HG03135 (cell line): ENCODE data around the gene TSC22D4.
"Not testable (repeated sequence)": the region's sequence is repeated elsewhere in the genome, so short reads cannot be mapped to it uniquely, and the experiment has no call there.

ENCODE experiments used
- ATAC-seq: cut with Tn5 transposase; IDR thresholded peaks from one replicate; pipeline ENCODE4 v1.9.1; 2021; ENCODE audit warnings: mild to moderate bottlenecking, moderate library complexity; ENCODE audit not compliant: unreplicated experiment

Gene TSC22D4

GRCh38 chr7:100447363-100447762 lies 31.7 kb downstream of the TSC22D4 start:
- not testable (repeated sequence) for ATAC-seq

- ATAC-seq: no peak
Measured at GRCh38 chr7:100446040-100446439, 33.0 kb downstream of the TSC22D4 start.

DNA sequence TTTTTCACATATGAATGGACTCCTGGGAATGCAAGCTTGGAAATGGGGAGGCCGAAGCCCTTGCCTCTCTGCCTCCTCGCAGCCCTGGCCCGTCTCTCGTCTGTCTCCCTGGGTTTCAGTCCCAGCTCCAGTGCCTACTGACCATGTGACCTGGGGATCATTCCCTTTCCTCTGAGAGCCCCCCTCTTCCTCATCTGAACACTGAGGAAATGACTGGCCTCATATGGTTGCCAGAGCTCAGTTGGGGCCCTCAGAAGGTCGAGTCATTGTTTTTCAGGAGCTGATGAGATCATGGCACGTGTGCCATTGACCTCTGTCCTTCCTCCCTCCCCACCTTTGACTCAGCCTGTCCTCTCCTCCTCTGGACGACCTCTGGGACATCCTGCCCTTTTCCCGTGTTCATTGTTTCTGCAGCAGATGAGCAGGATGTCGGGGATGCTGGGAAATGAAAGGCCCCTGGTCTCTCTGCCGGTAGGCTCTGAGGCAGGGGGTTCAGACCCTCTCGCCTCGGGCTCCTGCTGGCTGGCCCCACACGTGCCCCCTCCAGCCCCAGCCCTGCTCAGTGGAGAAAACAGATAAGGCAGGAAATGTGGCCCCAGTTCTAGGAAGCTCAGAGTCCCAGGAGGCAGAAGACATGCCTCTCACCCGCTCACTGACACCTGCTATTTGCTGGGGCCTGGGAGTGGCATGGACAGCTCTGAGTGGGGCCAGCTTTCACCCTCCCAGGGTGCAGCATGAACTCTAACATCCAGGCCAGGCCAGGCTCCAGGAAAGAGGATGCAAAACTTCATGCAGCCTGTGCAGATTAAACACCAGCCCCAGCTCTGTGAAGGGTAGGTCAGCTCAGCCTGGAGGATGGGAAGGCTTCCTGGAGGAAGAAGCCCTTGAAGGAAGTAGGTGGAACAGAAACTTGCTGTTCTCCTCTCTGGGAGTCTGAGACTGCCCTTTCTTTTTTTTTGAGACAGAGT lies 34.4 kb downstream of the TSC22D4 start:
- ATAC-seq: no peak

- no peak for ATAC-seq
Measured at GRCh38 chr7:100443096-100443840, 35.7 kb downstream of the TSC22D4 start.

GRCh38 chr7:100441641-100442535 lies 37.1 kb downstream of the TSC22D4 start:
- no peak for ATAC-seq

DNA sequence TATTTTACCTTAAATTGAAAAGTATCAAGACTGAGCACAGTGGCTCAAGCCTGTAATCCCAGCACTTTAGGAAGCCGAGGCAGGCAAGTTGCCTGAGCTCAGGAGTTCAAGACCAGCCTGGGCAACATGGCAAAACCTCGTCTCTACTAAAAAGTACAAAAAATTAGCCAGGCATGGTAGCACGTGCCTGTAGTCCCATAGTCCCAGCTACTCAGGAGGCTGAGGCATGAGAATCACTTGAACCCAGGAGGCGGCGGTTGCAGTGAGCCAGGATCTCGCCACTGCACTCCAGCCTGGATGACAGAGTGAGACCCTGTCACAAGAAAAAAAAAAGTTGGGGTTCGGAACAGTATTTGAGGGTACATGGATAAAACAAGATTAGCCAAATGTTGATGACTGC lies 39.8 kb downstream of the TSC22D4 start:
- ATAC-seq: not testable (repeated sequence)

DNA sequence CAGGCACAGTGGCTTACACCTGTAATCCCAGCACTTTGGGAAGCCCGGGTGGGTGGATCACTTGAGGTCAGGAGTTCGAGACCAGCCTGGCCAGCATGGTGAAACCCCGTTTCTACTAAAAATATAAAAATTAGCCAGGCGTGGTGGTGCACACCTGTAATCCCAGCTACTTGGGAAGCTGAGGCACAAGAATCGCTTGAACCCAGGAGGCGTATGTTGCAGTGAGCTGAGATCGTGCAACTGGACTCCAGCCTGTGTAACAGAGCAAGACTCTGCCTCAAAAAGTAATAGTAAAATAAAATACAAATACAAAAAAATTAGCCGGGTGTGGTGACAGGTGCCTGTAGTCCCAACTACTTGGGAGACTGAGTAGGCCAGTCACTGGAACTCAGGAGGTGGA lies 40.3 kb downstream of the TSC22D4 start:
- not testable (repeated sequence) for ATAC-seq

DNA sequence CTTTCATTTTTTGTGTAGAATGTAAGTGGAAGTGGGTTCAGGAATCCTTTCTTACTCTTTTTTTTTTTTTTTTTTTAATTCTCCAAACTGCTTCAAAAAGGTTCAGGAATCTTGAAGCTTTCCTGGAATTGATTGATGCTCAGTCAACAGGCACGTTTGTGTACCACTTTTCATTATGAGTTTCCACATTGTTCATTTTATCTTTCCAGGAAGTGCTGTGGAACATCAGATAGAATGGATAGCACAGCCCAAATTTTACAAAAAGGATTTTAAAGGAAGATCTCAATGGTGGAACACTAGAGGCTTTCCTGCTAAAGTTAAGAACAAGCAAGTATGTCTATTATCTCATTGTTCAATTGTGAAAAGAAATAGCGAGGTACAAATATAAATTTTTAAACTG lies 40.8 kb downstream of the TSC22D4 start:
- no peak for ATAC-seq

DNA sequence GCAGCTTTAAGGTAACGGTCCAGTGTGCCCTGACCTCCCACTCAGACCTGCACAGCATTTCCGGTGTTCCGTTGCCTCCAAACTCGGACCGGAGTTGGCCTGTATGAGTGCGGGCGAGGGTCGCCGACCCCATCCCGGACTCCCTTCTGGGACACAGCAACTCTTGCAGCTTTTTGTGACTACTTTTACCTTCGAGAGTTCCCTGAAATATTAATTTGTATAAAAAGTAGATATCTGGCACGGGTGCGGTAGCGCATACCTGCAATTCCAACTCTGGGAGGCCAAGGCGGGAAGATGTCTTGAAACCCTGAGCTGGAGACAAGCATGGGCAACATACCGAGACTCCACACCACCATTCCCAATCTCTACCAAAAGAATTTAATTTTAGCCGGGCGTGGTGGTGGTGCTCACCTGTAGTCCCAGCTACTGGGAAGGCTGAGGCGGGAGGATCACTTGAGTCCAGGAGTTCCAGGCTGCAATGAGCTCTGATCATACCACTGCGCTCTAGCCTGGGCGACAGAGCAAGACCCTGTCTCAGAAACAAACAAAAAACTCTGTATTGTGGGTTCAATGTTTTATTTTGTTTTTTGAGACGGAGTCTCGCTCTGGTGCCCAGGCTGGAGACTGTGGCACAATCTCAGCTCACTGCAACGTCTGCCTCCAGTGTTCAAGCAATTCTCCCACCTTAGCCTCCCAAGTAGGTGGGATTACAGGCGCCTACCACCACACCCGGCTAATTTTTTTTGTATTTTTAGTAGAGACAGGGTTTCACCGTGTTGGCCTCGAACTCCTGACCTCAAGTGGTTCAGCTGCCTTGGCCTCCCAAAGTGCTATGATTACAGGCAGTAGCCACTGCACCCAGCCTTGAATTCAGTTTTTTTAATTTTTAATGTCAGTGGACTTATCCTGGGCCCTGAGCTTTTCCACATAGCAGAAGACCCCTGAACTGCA lies 41.6 kb downstream of the TSC22D4 start:
- no peak for ATAC-seq

GRCh38 chr7:100435401-100436304 lies 43.4 kb downstream of the TSC22D4 start:
- ATAC-seq: peak; percentile 28

GRCh38 chr7:100434297-100435144 lies 44.5 kb downstream of the TSC22D4 start:
- ATAC-seq: no peak

DNA sequence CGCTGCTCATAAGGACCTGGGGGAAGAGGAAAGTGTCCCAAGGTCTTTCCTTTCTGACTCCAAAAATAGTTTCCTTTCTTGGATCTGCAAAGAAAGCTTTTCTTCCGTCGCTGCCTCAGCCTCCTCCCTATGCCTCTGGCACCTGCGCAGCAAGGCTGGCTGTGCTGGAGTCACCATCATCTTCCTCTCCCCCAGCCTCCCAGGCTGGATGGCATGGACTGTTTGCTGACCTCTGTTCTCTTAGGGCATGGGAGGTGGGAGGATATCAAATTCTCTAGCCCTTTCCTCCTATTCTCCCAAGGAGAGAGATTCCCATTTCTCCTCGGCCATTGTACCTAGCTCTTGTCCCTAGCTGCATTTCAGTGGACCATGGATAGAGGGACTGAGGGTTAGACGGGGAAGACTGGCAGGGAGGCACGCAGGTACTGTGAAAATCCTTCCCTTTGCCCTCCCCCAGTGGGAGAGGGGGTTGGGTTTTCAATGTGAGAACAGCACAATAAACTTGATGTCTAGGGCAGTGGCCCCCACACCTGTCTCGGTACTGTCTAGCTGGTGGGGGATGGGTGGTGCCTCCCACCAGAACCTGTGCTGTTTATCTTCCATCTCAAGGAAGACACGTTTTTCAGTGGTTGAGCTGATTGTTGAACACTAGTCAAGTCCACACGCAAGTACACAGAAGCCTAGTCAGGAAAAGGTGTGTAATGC lies 45.3 kb downstream of the TSC22D4 start:
- ATAC-seq: no peak

- ATAC-seq: no peak
Measured at GRCh38 chr7:100433276-100433591, 45.8 kb downstream of the TSC22D4 start.

GRCh38 chr7:100432621-100433275 lies 46.3 kb downstream of the TSC22D4 start:
- ATAC-seq: no peak

GRCh38 chr7:100432053-100432452 lies 47.0 kb downstream of the TSC22D4 start:
- no peak for ATAC-seq

- ATAC-seq: no peak
Measured at GRCh38 chr7:100431286-100431735, 47.7 kb downstream of the TSC22D4 start.
